HepG2 (cell line): ENCODE data around the gene PTGIS. TPM values are rescaled to one million over a fixed set of nuclear protein-coding genes. Genes with fewer than 3 reads are reported as not detected.

ENCODE experiments used
- ATM ChIP-seq: fragments of 450-650 bp; IDR thresholded peaks from 2 replicates; pipeline ENCODE4 v1.7.1; 2017; ENCODE audit warnings: mild to moderate bottlenecking, borderline replicate concordance
- GPN1 ChIP-seq: sonication (generic); formaldehyde crosslinking; IDR thresholded peaks from 2 replicates; pipeline ENCODE4 v1.5.1; 2020; ENCODE audit warnings: missing genetic modification reagents, borderline replicate concordance
- HMGA1 ChIP-seq: sonication (generic); formaldehyde crosslinking; conservative IDR thresholded peaks from 2 replicates; pipeline ENCODE4 v1.4.0; 2020; ENCODE audit warnings: missing genetic modification reagents
- JUND ChIP-seq: sonication (generic); formaldehyde crosslinking; IDR thresholded peaks from 2 replicates; pipeline ENCODE4 v1.8.0; 2022; ENCODE audit warnings: mild to moderate bottlenecking, missing genetic modification reagents
- MEF2D ChIP-seq: sonication (generic); formaldehyde crosslinking; IDR thresholded peaks from 2 replicates; pipeline ENCODE4 v1.5.1; 2020; ENCODE audit warnings: mild to moderate bottlenecking, missing genetic modification reagents
- NFKBIZ ChIP-seq: IDR thresholded peaks from 2 replicates; pipeline ENCODE4 v1.6.1; 2018; ENCODE audit warnings: missing genetic modification reagents, missing compliant biosample characterization
- PHB2 ChIP-seq: fragments of 450-650 bp; IDR thresholded peaks from 2 replicates; pipeline ENCODE4 v1.6.1; 2018; ENCODE audit not compliant: partially characterized antibody
- SALL2 ChIP-seq: sonication (generic); formaldehyde crosslinking; IDR thresholded peaks from 2 replicates; pipeline ENCODE4 v1.8.1; 2023; ENCODE audit warnings: mild to moderate bottlenecking, missing genetic modification reagents, inconsistent platforms
- SIX4 ChIP-seq: sonication (generic); formaldehyde crosslinking; IDR thresholded peaks from 2 replicates; pipeline ENCODE4 v1.4.0; 2020; ENCODE audit warnings: missing genetic modification reagents
- SMAD9 ChIP-seq: sonication (generic); formaldehyde crosslinking; IDR thresholded peaks from 2 replicates; pipeline ENCODE4 v1.5.1; 2020; ENCODE audit warnings: mild to moderate bottlenecking, missing genetic modification reagents
- SRSF1 ChIP-seq: fragments of 200-400 bp; formaldehyde crosslinking; optimal IDR thresholded peaks from 2 replicates; pipeline ENCODE3; 2017; ENCODE audit warnings: mild to moderate bottlenecking, low read depth, low read length, moderate library complexity
- ZFY ChIP-seq: sonication (generic); formaldehyde crosslinking; IDR thresholded peaks from 2 replicates; pipeline ENCODE4 v1.4.0; 2020; ENCODE audit warnings: missing genetic modification reagents
- ZNF225 ChIP-seq: sonication (generic); formaldehyde crosslinking; IDR thresholded peaks from 2 replicates; pipeline ENCODE4 v1.4.0; 2020; ENCODE audit warnings: mild to moderate bottlenecking, missing genetic modification reagents
- ZNF546 ChIP-seq: sonication (generic); formaldehyde crosslinking; conservative IDR thresholded peaks from 2 replicates; pipeline ENCODE4 v1.8.1; 2023; ENCODE audit warnings: mild to moderate bottlenecking, missing genetic modification reagents
- polyA plus RNA-seq, 8 experiments: library from polyadenylated mRNA; depleted of rRNA in 3 of 8; stranded (reverse) in 7 of 8; unstranded in 1 of 8; fragments of >200 nt; fragmentation: Illumina TruSeq in 4 of 8; extraction: Trizol in 4 of 8; gene quantifications; 2 replicates each; pipeline versions ENCODE4 v1.2.1 to v1.2.3, GENCODE V29; 2011 to 2016; ENCODE audit warnings: low read depth in 4 of 8, missing spikeins in 1 of 8, mixed read lengths in 1 of 8; ENCODE audit not compliant: insufficient read depth in 1 of 8
- total RNA-seq, 5 experiments: library from RNA; depleted of rRNA; stranded (reverse); fragments of >200 nt; fragmentation: Illumina TruSeq; extraction: Trizol; gene quantifications; 2 replicates each; pipeline ENCODE4 v1.2.3, GENCODE V29; 2016; ENCODE audit warnings: low read depth in 1 of 5
- TF ChIP-seq, protein P1 (sequence below): sonication (generic); formaldehyde crosslinking; IDR thresholded peaks from 2 replicates; pipeline ENCODE4 v1.4.0; 2020; ENCODE audit warnings: mild to moderate bottlenecking, missing genetic modification reagents, borderline replicate concordance
- TF ChIP-seq, protein P2 (sequence below): sonication (generic); formaldehyde crosslinking; IDR thresholded peaks from 2 replicates; pipeline ENCODE4 v1.5.1; 2020; ENCODE audit warnings: missing genetic modification reagents, mild to moderate bottlenecking, borderline replicate concordance
- TF ChIP-seq, protein P3 (sequence below): sonication (generic); formaldehyde crosslinking; IDR thresholded peaks from 2 replicates; pipeline ENCODE4 v1.8.1; 2023; ENCODE audit warnings: mild to moderate bottlenecking, missing genetic modification reagents
- TF ChIP-seq, protein P4 (sequence below): sonication (generic); formaldehyde crosslinking; IDR thresholded peaks from 2 replicates; pipeline ENCODE4 v1.5.1; 2020; ENCODE audit warnings: missing genetic modification reagents, mild to moderate bottlenecking, borderline replicate concordance
- TF ChIP-seq, protein P5 (sequence below): sonication (generic); formaldehyde crosslinking; IDR thresholded peaks from 2 replicates; pipeline ENCODE4 v1.8.0; 2022; ENCODE audit warnings: low read depth, missing genetic modification reagents

PTGIS gene
- total and polyA plus RNA-seq, 2 of the 13 experiments (the other 11 are each of a cell fraction or from before 2014, with no cell fraction given): not detected

DNA sequence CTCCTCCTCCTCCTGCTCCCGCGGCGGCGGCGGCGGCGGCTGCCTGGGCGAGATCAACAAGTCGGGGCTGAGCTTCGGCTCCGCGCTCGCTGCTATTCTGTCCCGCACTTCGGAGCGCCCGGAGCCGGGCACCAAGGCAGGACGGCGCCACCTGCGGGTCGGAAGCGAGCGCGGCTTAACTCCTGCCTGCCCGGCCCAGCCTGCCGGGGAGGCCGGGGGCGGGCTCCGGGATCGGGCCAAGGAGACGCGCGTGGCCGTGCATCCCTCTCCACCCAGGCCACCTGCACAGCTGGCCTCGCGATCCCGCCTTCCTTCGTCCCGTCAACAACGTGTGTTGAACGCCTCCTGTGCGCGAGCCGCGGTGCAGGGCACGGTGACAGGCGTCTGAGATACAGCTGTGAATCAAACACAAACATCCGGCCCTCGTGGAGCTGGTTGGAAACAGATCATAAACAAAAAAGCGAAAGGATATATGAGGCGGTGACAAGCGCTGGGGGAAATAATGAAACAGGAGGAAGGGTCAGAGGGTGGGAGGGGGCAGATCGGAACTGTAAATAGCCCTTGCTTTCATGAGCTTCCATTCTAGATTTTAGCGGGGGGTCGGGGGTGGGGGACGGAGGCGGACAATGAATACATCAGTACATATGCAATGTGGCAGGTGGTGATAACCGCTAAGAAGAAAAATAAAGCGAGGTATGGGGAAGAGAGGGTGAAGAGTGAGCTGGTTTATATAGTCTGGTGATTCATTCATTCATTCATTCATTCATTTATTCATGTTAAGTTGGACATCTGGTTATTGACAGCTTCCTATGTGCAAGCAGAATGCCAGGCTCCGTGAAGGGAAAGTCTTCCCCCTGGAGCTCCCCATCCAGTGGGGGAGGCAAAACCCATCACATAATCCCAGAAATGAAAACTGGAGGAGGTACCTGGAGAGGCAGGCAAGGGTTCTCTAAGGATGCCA is 83.5 kb downstream of the PTGIS start (continued):
- TF ChIP-seq, protein P1, sequence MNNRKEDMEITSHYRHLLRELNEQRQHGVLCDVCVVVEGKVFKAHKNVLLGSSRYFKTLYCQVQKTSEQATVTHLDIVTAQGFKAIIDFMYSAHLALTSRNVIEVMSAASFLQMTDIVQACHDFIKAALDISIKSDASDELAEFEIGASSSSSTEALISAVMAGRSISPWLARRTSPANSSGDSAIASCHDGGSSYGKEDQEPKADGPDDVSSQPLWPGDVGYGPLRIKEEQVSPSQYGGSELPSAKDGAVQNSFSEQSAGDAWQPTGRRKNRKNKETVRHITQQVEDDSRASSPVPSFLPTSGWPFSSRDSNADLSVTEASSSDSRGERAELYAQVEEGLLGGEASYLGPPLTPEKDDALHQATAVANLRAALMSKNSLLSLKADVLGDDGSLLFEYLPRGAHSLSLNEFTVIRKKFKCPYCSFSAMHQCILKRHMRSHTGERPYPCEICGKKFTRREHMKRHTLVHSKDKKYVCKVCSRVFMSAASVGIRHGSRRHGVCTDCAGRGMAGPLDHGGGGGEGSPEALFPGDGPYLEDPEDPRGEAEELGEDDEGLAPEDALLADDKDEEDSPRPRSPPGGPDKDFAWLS (CRISPR knock-in tag): no peak
- TF ChIP-seq, protein P2, sequence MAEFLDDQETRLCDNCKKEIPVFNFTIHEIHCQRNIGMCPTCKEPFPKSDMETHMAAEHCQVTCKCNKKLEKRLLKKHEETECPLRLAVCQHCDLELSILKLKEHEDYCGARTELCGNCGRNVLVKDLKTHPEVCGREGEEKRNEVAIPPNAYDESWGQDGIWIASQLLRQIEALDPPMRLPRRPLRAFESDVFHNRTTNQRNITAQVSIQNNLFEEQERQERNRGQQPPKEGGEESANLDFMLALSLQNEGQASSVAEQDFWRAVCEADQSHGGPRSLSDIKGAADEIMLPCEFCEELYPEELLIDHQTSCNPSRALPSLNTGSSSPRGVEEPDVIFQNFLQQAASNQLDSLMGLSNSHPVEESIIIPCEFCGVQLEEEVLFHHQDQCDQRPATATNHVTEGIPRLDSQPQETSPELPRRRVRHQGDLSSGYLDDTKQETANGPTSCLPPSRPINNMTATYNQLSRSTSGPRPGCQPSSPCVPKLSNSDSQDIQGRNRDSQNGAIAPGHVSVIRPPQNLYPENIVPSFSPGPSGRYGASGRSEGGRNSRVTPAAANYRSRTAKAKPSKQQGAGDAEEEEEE (CRISPR knock-in tag): no peak
- TF ChIP-seq ZFY: peak; percentile 46; the same call in 1 of the 2 replicates
- TF ChIP-seq SALL2 (CRISPR knock-in tag): peak; percentile 85; the same call in 1 of the 2 replicates
- no peak for TF ChIP-seq PHB2
- no peak for TF ChIP-seq SMAD9 (CRISPR knock-in tag)
- TF ChIP-seq JUND (CRISPR knock-in tag): no peak
- TF ChIP-seq MEF2D (CRISPR knock-in tag): no peak
- TF ChIP-seq SIX4: no peak
- no peak for TF ChIP-seq NFKBIZ (CRISPR knock-in tag)
- TF ChIP-seq, protein P3, sequence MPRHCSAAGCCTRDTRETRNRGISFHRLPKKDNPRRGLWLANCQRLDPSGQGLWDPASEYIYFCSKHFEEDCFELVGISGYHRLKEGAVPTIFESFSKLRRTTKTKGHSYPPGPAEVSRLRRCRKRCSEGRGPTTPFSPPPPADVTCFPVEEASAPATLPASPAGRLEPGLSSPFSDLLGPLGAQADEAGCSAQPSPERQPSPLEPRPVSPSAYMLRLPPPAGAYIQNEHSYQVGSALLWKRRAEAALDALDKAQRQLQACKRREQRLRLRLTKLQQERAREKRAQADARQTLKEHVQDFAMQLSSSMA: no peak
- no peak for TF ChIP-seq HMGA1
- TF ChIP-seq, protein P4, sequence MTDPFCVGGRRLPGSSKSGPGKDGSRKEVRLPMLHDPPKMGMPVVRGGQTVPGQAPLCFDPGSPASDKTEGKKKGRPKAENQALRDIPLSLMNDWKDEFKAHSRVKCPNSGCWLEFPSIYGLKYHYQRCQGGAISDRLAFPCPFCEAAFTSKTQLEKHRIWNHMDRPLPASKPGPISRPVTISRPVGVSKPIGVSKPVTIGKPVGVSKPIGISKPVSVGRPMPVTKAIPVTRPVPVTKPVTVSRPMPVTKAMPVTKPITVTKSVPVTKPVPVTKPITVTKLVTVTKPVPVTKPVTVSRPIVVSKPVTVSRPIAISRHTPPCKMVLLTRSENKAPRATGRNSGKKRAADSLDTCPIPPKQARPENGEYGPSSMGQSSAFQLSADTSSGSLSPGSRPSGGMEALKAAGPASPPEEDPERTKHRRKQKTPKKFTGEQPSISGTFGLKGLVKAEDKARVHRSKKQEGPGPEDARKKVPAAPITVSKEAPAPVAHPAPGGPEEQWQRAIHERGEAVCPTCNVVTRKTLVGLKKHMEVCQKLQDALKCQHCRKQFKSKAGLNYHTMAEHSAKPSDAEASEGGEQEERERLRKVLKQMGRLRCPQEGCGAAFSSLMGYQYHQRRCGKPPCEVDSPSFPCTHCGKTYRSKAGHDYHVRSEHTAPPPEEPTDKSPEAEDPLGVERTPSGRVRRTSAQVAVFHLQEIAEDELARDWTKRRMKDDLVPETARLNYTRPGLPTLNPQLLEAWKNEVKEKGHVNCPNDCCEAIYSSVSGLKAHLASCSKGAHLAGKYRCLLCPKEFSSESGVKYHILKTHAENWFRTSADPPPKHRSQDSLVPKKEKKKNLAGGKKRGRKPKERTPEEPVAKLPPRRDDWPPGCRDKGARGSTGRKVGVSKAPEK (CRISPR knock-in tag): peak; percentile 80; the same call in 1 of the 2 replicates
- no peak for TF ChIP-seq ZNF546 (CRISPR knock-in tag)
- TF ChIP-seq SRSF1: peak; percentile 34
- TF ChIP-seq GPN1: no peak
- TF ChIP-seq, protein P5, sequence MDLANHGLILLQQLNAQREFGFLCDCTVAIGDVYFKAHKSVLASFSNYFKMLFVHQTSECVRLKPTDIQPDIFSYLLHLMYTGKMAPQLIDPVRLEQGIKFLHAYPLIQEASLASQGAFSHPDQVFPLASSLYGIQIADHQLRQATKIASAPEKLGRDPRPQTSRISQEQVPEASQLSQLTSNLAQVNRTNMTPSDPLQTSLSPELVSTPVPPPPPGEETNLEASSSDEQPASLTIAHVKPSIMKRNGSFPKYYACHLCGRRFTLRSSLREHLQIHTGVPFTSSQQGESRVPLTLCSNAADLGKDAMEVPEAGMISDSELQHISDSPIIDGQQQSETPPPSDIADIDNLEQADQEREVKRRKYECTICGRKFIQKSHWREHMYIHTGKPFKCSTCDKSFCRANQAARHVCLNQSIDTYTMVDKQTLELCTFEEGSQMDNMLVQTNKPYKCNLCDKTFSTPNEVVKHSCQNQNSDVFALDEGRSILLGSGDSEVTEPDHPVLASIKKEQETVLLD: 0 out of 2 replicates have a peak, but pooled peaks have one; percentile 28
- peak; percentile 88; the same call in 1 of the 2 replicates for TF ChIP-seq ZNF225 (CRISPR knock-in tag)
- no peak for TF ChIP-seq ATM
